GM12864 (cell line): ENCODE data around the gene ZXDC.

Experiments
- DNase-seq: peaks from one replicate; pipeline ENCODE4 v3.0.0-alpha.2; 2011; ENCODE audit warnings: low read depth
- H3K4me3 ChIP-seq: 2 replicates; pipeline ENCODE4 v1.5.1; 2011; ENCODE audit warnings: mild to moderate bottlenecking, low read depth, low read length, control low read depth
- TF ChIP-seq, protein P1 (sequence below): IDR thresholded peaks from 2 replicates; pipeline ENCODE4 v1.5.1; 2011; ENCODE audit warnings: low read depth, mild to moderate bottlenecking, moderate library complexity, low read length, control low read depth, inconsistent platforms; ENCODE audit errors: missing control alignments

Gene ZXDC

GRCh38 chr3:126495786-126496185, 20.1 kb upstream of the ZXDC start:
- DNase-seq, result no peak
- TF ChIP-seq, protein P1, sequence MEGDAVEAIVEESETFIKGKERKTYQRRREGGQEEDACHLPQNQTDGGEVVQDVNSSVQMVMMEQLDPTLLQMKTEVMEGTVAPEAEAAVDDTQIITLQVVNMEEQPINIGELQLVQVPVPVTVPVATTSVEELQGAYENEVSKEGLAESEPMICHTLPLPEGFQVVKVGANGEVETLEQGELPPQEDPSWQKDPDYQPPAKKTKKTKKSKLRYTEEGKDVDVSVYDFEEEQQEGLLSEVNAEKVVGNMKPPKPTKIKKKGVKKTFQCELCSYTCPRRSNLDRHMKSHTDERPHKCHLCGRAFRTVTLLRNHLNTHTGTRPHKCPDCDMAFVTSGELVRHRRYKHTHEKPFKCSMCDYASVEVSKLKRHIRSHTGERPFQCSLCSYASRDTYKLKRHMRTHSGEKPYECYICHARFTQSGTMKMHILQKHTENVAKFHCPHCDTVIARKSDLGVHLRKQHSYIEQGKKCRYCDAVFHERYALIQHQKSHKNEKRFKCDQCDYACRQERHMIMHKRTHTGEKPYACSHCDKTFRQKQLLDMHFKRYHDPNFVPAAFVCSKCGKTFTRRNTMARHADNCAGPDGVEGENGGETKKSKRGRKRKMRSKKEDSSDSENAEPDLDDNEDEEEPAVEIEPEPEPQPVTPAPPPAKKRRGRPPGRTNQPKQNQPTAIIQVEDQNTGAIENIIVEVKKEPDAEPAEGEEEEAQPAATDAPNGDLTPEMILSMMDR, result no peak

GRCh38 chr3:126494970-126495230, 19.2 kb upstream of the ZXDC start:
- TF ChIP-seq, protein P1, result no peak
- no peak for DNase-seq
- H3K4me3 ChIP-seq, result no peak overlapping the region

More at GRCh38 chr3:126495786-126496185, 20.1 kb upstream of the ZXDC start:
- H3K4me3 ChIP-seq, result no peak overlapping the region

GRCh38 chr3:126494204-126494969, 18.7 kb upstream of the ZXDC start:
- no peak for DNase-seq
- TF ChIP-seq, protein P1, result no peak
- no peak overlapping the region for H3K4me3 ChIP-seq

- DNase-seq, result no peak
- TF ChIP-seq, protein P1, result no peak
- no peak overlapping the region for H3K4me3 ChIP-seq
Measured at GRCh38 chr3:126493739-126494138, 18.0 kb upstream of the ZXDC start.

- no peak overlapping the region for H3K4me3 ChIP-seq
- DNase-seq, result no peak
- TF ChIP-seq, protein P1, result no peak
Measured at GRCh38 chr3:126493051-126493450, 17.4 kb upstream of the ZXDC start.

- TF ChIP-seq, protein P1, result no peak
- no peak for DNase-seq
- no peak overlapping the region for H3K4me3 ChIP-seq
Measured at GRCh38 chr3:126491221-126492013, 15.7 kb upstream of the ZXDC start.
